ENCODE measurements around the gene NLGN1. TPM values are rescaled to one million over a fixed set of nuclear protein-coding genes. Genes with fewer than 3 reads are reported as not detected.
A peak's percentile ranks its signal among the peaks of the same experiment; 100 is the strongest.

The NLGN1 gene
- total RNA-seq, 1 experiment from 2014 or later = 4.0 TPM

DNA sequence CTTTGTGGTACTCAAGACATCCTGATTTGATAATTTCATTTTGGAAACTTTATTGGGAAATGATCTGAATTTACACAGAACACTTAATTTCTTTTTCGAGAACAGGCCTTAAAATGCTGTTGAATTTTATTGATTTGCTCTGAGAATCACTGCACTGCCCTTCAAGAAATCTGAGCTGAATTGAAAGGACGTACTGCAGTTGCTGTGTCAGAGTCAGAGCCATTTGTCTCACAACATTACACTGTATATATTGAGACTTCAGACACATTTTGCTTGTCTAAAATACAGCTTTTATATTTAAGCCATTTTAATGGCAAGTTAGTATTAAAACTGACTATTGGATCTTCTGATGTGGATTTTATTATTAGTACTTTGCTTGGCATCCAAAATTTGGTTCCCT lies 504.1 kb downstream of the NLGN1 start:
- no peak for DNase-seq
- no peaks in the 10 kb centered on the region for H3K27me3 ChIP-seq
- no peaks in the 10 kb centered on the region for H3K36me3 ChIP-seq
- H3K4me3 ChIP-seq = no peak overlapping the region
- H3K9me3 ChIP-seq = no peaks in the 10 kb centered on the region

- no peaks in the 10 kb centered on the region for H3K36me3 ChIP-seq
- H3K9me3 ChIP-seq = no peaks in the 10 kb centered on the region
- no peaks in the 10 kb centered on the region for H3K27me3 ChIP-seq
- H3K4me3 ChIP-seq = no peak overlapping the region
- DNase-seq = no peak
Observed at GRCh38 chr3:173902401-173902800, 504.9 kb downstream of the NLGN1 start.

DNA sequence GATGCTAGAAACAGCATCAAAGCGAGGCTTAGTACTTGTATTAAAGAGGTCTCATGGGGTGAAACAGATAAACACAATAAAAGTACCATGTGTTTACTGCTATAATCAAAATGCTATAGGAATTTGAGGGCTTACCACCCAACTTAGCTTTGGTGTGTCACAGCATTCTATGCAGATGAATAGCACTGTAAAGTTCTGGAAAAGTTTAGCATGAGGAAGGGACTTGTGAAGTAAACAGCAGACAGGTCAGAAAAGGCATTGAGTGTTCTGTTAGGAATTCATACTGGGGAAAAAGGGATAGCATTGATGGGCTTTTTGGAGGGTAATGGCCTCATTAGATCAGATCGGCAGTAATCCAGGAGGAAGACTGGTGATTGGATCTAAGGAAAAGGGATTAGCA lies 505.3 kb downstream of the NLGN1 start:
- no peaks in the 10 kb centered on the region for H3K36me3 ChIP-seq
- no peak overlapping the region for H3K4me3 ChIP-seq
- H3K27me3 ChIP-seq = no peaks in the 10 kb centered on the region
- no peaks in the 10 kb centered on the region for H3K9me3 ChIP-seq
- DNase-seq = no peak

DNA sequence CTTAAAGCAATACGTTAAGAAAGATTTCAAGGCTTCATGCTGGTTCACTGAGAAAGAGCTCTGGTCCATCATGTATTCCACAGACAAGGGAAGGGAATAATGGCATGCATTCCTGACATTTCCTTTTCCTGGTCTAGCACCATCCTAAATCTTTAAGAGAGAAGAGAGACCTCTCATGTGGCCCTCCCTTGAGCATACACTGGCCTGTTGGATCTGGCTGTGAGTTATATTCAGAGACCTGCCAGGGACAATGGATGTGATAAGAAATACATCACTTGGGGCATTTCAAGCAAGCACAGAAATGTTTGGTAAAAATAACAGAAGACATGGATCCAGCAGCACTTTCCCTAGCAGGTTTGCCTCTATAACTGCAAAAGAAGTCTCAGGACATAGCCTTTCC lies 507.8 kb downstream of the NLGN1 start:
- no peaks in the 10 kb centered on the region for H3K36me3 ChIP-seq
- no peaks in the 10 kb centered on the region for H3K27me3 ChIP-seq
- no peak for DNase-seq
- H3K9me3 ChIP-seq = no peaks in the 10 kb centered on the region
- H3K4me3 ChIP-seq = no peak overlapping the region

DNA sequence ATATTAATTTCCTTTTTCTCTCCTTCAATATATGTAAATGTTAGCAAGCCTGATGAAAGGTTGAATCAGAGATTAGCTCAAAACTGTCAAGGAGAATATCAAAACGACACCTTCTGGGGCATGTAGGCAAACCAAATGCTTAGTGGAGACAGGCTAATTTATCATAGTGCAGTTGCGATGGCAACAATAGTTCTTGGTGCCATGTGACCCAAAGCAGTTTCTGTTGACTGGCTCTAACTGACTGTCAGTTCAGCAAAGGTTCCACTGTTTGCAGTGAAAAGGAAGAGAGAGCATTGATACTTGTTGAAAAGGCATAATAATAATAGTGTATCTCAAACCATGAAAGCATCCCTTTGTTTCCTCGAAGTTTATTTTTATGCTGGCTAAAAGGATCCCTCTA lies 513.9 kb downstream of the NLGN1 start:
- DNase-seq = no peak
- no peak overlapping the region for H3K4me3 ChIP-seq
- no peaks in the 10 kb centered on the region for H3K9me3 ChIP-seq
- no peaks in the 10 kb centered on the region for H3K36me3 ChIP-seq
- H3K27me3 ChIP-seq = no peaks in the 10 kb centered on the region

- H3K9me3 ChIP-seq = no peaks in the 10 kb centered on the region
- H3K4me3 ChIP-seq = no peak overlapping the region
- no peak for DNase-seq
- H3K27me3 ChIP-seq = no peaks in the 10 kb centered on the region
- H3K36me3 ChIP-seq = no peaks in the 10 kb centered on the region
Observed at GRCh38 chr3:173912126-173912525, 514.6 kb downstream of the NLGN1 start.

- Histone ChIP-seq H3K9me3 (no peaks in the 10 kb centered on the region), H3K36me3 (no peaks in the 10 kb centered on the region), H3K27me3 (no peaks in the 10 kb centered on the region), H3K4me3 (no peak overlapping the region)
- no peak for DNase-seq
Observed at GRCh38 chr3:173913397-173913796, 515.9 kb downstream of the NLGN1 start.

DNA sequence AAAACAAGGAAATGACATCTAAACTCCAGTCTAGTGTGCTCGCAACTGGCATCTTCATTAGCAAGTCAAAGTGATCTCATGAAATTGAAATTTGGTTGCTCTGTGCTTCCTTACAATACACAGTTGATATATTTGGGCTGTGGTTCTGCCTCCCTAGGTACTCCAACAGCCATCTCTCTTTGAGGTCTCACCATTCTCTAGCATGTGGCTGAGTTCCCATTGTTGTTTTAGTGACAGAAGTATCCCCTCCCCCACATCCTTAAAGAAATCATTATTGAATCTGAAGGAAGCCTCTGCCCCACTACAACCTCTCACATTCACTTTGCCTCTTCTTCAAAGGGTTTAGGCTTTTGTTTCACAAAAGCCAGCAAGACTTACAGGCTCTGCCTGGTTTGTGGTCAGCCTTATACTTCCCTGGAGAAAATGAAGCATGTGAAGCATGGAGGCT lies 516.5 kb downstream of the NLGN1 start:
- Histone ChIP-seq H3K4me3 (no peak overlapping the region), H3K9me3 (no peaks in the 10 kb centered on the region)
- DNase-seq = no peak

DNA sequence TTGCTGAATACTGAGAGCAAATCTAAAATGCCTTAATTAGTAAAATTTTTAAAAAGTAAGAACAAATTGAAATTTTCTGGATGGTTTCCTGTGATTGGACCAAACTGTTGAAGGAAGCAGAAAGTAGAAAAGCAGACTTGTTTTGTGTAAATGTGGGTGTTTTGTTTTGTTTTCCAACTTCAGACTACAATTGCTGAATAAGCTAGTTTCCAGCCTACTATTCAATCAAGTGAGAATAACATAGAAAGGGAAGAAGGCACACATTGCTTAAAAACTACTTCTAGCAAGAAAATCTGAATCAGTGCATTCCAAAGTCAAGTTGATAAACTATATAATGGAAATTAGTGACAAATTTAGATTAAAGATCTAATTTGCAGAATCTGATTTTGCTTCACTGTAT lies 519.3 kb downstream of the NLGN1 start:
- no peak overlapping the region for H3K4me3 ChIP-seq
- H3K9me3 ChIP-seq = no peaks in the 10 kb centered on the region
- H3K36me3 ChIP-seq = no peaks in the 10 kb centered on the region
- no peak for DNase-seq
- H3K27me3 ChIP-seq = no peaks in the 10 kb centered on the region

More for the DNA sequence above, 516.5 kb downstream of the NLGN1 start:
- H3K36me3 ChIP-seq = no peaks in the 10 kb centered on the region
- no peaks in the 10 kb centered on the region for H3K27me3 ChIP-seq

GRCh38 chr3:173920386-173920785 lies 522.8 kb downstream of the NLGN1 start:
- H3K9me3 ChIP-seq = no peaks in the 10 kb centered on the region
- no peak for DNase-seq
- H3K27me3 ChIP-seq = no peaks in the 10 kb centered on the region
- no peak overlapping the region for H3K4me3 ChIP-seq
- no peaks in the 10 kb centered on the region for H3K36me3 ChIP-seq

DNA sequence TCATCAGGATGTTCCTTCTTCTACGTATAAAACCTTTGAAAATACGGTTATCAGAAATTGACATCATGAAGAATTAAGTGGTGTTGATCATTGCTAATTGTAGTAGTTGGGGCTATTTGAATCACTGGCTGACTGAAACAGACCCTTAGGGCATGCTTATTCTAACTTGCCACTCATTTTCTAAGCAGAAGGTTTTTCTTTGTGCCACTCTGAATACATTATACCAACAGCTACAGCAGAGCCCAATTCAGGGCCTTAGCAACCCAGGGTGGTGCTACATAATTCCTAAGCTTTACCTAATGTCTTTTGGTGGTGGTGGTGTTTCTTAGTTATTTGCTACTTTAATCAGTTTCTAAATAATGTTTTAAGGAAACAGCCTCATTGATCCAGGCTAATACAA lies 524.2 kb downstream of the NLGN1 start:
- H3K9me3 ChIP-seq = no peaks in the 10 kb centered on the region

GRCh38 chr3:173923204-173923603 lies 525.7 kb downstream of the NLGN1 start:
- H3K9me3 ChIP-seq = no peaks in the 10 kb centered on the region
- no peak for DNase-seq
- no peaks in the 10 kb centered on the region for H3K27me3 ChIP-seq
- no peaks in the 10 kb centered on the region for H3K36me3 ChIP-seq
- H3K4me3 ChIP-seq = no peak overlapping the region

More for the DNA sequence above, 524.2 kb downstream of the NLGN1 start:
- DNase-seq = no peak
- Histone ChIP-seq H3K4me3 (no peak overlapping the region), H3K27me3 (no peaks in the 10 kb centered on the region), H3K36me3 (no peaks in the 10 kb centered on the region)

DNA sequence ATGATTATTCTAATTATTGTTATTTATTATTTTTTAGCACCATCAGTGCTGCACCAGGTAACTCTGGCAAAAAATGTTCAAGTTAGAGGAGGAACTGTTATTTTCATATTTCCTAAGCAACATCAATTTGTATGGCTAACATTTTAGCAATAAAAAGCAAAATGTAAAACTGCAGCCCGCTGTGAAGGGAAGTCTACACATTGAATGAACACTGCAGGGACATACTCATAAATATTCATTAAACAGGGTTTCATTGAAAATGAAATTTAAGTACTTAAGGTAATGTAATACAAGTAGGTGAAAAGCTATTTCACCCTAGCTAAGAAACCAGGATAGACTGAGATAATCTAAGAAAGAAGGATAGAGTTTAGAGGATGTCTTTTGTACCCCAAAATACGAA lies 532.7 kb downstream of the NLGN1 start:
- Histone ChIP-seq H3K4me3 (no peak overlapping the region), H3K36me3 (no peaks in the 10 kb centered on the region), H3K9me3 (no peaks in the 10 kb centered on the region), H3K27me3 (no peaks in the 10 kb centered on the region)
- no peak for DNase-seq

DNA sequence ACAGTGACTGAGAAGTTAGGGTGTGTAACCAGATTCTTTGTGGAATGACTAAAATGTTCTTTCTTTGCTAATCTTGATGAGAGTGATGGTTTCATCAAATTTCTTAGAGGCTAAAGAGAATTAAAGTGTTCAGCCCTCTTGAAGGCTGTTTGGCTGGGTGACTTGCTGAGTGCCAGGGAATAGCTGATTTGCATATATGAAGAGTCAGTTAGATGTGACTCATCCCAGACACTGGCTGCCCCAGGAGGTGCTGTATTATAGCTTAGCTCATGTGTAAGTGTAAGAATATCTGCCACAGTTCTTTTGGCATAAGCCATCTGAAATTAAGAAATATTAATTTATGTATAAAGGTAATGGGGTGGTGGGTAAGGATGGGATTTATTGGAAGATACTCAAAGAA lies 535.1 kb downstream of the NLGN1 start:
- Histone ChIP-seq H3K9me3 (no peaks in the 10 kb centered on the region; the same call in 1 of the 2 replicates), H3K36me3 (no peaks in the 10 kb centered on the region), H3K4me3 (no peak overlapping the region), H3K27me3 (no peaks in the 10 kb centered on the region)
- DNase-seq = peak; percentile 74

GRCh38 chr3:173933113-173933512 lies 535.6 kb downstream of the NLGN1 start:
- no peaks in the 10 kb centered on the region for H3K27me3 ChIP-seq
- H3K36me3 ChIP-seq = no peaks in the 10 kb centered on the region
- DNase-seq = no peak
- peaks cover 3% of the 10 kb centered on the region; the same call in 1 of the 2 replicates for H3K9me3 ChIP-seq
- no peak overlapping the region for H3K4me3 ChIP-seq

DNA sequence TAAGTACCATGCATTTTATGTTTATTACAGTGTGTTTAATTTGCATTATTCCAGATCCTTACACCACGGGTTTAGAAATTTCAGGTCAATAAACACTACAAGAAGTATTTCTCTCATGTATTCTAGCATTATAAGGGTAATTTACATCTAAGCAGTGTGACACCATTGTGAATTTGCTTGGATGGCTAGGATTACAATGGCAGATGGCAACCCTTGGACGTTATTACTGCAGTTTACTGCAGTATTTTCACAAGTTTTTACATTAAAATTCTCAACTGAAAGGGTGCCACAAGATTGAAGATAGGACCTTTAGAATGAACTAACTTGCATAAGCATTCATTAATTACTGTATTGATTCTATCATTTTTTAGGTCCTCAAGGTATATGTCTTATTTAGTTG lies 538.8 kb downstream of the NLGN1 start:
- Histone ChIP-seq H3K9me3 (peaks cover 3% of the 10 kb centered on the region; the same call in 1 of the 2 replicates), H3K4me3 (no peak overlapping the region), H3K36me3 (no peaks in the 10 kb centered on the region), H3K27me3 (no peaks in the 10 kb centered on the region)
- DNase-seq = no peak

GRCh38 chr3:173938159-173938558 lies 540.6 kb downstream of the NLGN1 start:
- Histone ChIP-seq H3K4me3 (no peak overlapping the region), H3K27me3 (no peaks in the 10 kb centered on the region), H3K36me3 (no peaks in the 10 kb centered on the region), H3K9me3 (peaks cover 3% of the 10 kb centered on the region; the same call in 1 of the 2 replicates)
- DNase-seq = no peak

GRCh38 chr3:173938616-173939015 lies 541.1 kb downstream of the NLGN1 start:
- H3K4me3 ChIP-seq = no peak overlapping the region
- H3K36me3 ChIP-seq = no peaks in the 10 kb centered on the region
- peaks cover 3% of the 10 kb centered on the region; the same call in 1 of the 2 replicates for H3K9me3 ChIP-seq
- DNase-seq = no peak
- no peaks in the 10 kb centered on the region for H3K27me3 ChIP-seq

DNA sequence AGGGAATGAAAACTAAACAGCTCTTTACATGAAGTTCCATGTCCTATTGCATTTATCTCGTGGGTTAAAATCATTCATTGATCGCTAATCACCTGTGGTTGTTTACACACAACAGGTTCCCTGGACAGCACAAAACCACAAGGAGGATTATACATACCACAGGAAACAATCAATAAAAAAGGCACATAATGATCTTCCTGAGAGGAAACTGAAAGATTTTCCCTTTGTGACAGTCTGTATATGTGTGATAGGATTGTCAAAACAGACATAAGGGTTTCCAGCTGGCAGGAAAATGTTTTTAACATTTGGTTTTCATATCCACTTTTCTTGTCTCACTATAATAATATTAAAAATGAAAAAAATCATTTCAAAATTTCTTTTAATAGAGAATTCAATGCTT lies 541.8 kb downstream of the NLGN1 start:
- Histone ChIP-seq H3K9me3 (peaks cover 3% of the 10 kb centered on the region; the same call in 1 of the 2 replicates), H3K36me3 (no peaks in the 10 kb centered on the region), H3K27me3 (no peaks in the 10 kb centered on the region), H3K4me3 (no peak overlapping the region)
- no peak for DNase-seq
